CD4-positive, CD25-positive, alpha-beta regulatory T cell (primary cell): ENCODE results near the gene CPXM1. TPM values are rescaled to one million over a fixed set of nuclear protein-coding genes. Genes with fewer than 3 reads are reported as not detected.
"Not testable (repeated sequence)": the region's sequence is repeated elsewhere in the genome, so short reads cannot be mapped to it uniquely, and the experiment has no call there.

ENCODE experiments used
- ATAC-seq, 2 donors: fragments of 150-1000 bp; cut with Tn5 transposase; one replicate each; pipeline ENCODE4 v1.10.0; 2021; ENCODE audit warnings: low read depth in 2 of 2, moderate number of reproducible peaks in 2 of 2, moderate library complexity in 1 of 2
- DNase-seq, 3 donors: peaks; one replicate each; pipeline versions ENCODE4 v3.0.0 to v3.0.0-alpha.2; 2012 to 2022; ENCODE audit warnings: mixed read lengths in 1 of 3
- H3K27ac ChIP-seq: one replicate; pipeline ENCODE4 v1.7.0; 2013; ENCODE audit warnings: mild to moderate bottlenecking, low read length; ENCODE audit not compliant: insufficient read depth, poor library complexity, severe bottlenecking
- H3K27me3 ChIP-seq: one replicate; pipeline ENCODE4 v1.7.0; 2013; ENCODE audit warnings: low read length; ENCODE audit not compliant: control insufficient read depth, insufficient read depth
- H3K36me3 ChIP-seq: one replicate; pipeline ENCODE4 v1.7.0; 2013; ENCODE audit warnings: mild to moderate bottlenecking, low read length, moderate library complexity; ENCODE audit not compliant: control insufficient read depth, insufficient read depth
- H3K4me1 ChIP-seq: 2 replicates; pipeline ENCODE4 v1.7.0; 2013; ENCODE audit warnings: mild to moderate bottlenecking, low read length; ENCODE audit not compliant: insufficient read depth, control insufficient read depth, poor library complexity, severe bottlenecking
- H3K4me3 ChIP-seq: one replicate; pipeline ENCODE4 v1.7.0; 2013; ENCODE audit warnings: low read depth, mild to moderate bottlenecking, low read length, moderate library complexity
- H3K9me3 ChIP-seq, 2 experiments: 1 replicate in 1 of 2; 2 replicates in 1 of 2; pipeline ENCODE4 v1.7.0; 2013; ENCODE audit warnings: low read length in 2 of 2, mild to moderate bottlenecking in 1 of 2, moderate library complexity in 1 of 2; ENCODE audit not compliant: control insufficient read depth in 2 of 2
- H3K27ac Mint-ChIP-seq, 3 donors: one replicate each; pipeline ENCODE4 v1.8.0; 2020 to 2022; ENCODE audit warnings: mild to moderate bottlenecking in 3 of 3, mixed read lengths in 3 of 3, moderate library complexity in 2 of 3
- H3K27me3 Mint-ChIP-seq: one replicate; pipeline ENCODE4 v1.8.0; 2022; ENCODE audit warnings: mild to moderate bottlenecking, mixed read lengths
- H3K36me3 Mint-ChIP-seq: one replicate; pipeline ENCODE4 v1.8.0; 2020; ENCODE audit warnings: mixed read lengths
- H3K4me1 Mint-ChIP-seq, 4 donors: one replicate each; pipeline ENCODE4 v1.8.0; 2020 to 2022; ENCODE audit warnings: mixed read lengths in 4 of 4, mild to moderate bottlenecking in 1 of 4
- H3K4me3 Mint-ChIP-seq, 4 donors: one replicate each; pipeline ENCODE4 v1.8.0; 2020 to 2022; ENCODE audit warnings: mild to moderate bottlenecking in 4 of 4, mixed read lengths in 4 of 4, moderate library complexity in 3 of 4
- H3K9me3 Mint-ChIP-seq, 7 donors: one replicate each; pipeline ENCODE4 v1.8.0; 2020 to 2022; ENCODE audit warnings: mixed read lengths in 7 of 7, mild to moderate bottlenecking in 3 of 7, moderate library complexity in 2 of 7
- polyA plus RNA-seq, 4 donors: library from polyadenylated mRNA; unstranded; fragments of 300-500 nt; fragmentation: Illumina TruSeq; gene quantifications; one replicate each; pipeline ENCODE4 v1.2.3, GENCODE V29; 2021
- total RNA-seq: library from RNA; stranded (reverse); gene quantifications from one replicate; pipeline ENCODE4 v1.2.3, GENCODE V29; 2022

Gene CPXM1
- total and polyA plus RNA-seq, 5 donors from 2014 or later = 0.10 to 1.2 TPM; not detected in 3

- H3K9me3 ChIP-seq, DNase-seq, H3K36me3 Mint-ChIP-seq, H3K27ac ChIP-seq, H3K4me1 Mint-ChIP-seq, H3K27me3 ChIP-seq, H3K4me1 ChIP-seq, H3K27ac Mint-ChIP-seq, H3K36me3 ChIP-seq, H3K9me3 Mint-ChIP-seq, ATAC-seq, H3K4me3 ChIP-seq, H3K4me3 Mint-ChIP-seq: not testable (repeated sequence)
- peaks cover 47% of the 10 kb centered on the region for H3K27me3 Mint-ChIP-seq
Observed at GRCh38 chr20:2770091-2770490, 30.3 kb downstream of the CPXM1 start.

GRCh38 chr20:2768632-2769015, 31.8 kb downstream of the CPXM1 start:
- Histone ChIP-seq H3K4me1 (no peaks in the 10 kb centered on the region), H3K36me3 (no peaks in the 10 kb centered on the region), H3K9me3 (no peaks in the 10 kb centered on the region), H3K4me3 (no peak overlapping the region), H3K27me3 (no peaks in the 10 kb centered on the region), H3K27ac (no peak overlapping the region)
- ATAC-seq (no peak), DNase-seq (no peak)
- Mint-ChIP-seq H3K36me3 (no peaks in the 10 kb centered on the region), H3K27ac (no peak overlapping the region), H3K27me3 (peaks cover 48% of the 10 kb centered on the region), H3K9me3 (peaks cover 0 to 3% (median 0%) of the 10 kb centered on the region in 7 donors), H3K4me3 (no peak overlapping the region), H3K4me1 (no peaks in the 10 kb centered on the region)

DNA sequence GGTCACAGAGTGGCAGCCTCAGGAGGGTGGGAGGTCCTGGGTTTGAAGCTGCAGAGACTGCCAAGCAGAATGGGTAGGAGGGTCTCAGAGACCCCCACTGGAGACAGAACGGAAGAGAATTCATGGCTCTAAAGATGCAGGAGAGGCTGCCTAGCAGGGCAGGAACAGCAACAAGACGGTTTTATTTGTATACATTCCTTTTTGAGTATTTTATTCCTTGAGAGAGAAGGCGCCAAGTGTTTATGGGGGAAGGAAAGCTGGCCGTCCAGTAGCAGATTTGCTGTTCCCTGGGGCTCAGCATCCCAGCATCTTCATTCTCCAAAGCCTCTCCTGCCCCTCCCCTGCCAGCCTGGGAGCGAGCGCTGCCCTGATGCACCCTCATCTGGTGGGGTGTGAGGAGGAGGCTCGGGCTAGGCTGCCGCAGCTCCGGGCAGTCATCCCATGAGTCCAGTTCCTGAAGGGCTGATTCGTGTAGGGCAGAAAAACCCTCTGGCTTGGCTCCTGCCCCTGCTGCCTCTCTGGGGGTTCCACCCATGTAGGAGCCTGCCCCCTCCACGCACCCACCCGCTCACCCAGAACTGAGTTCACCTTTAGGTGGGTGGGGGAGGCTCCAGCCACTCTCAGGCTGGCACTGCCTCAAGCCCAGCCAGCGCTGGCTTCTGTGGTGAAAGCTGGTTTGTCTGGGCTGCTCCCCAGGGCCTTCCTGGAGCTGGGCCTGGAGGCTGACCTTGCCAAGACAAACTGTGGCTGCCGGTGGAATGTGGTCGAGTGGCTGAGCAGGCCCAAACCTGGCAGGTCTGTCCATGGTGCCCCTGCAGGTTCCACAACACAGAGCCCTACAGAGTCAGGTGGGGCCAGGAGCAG, 32.4 kb downstream of the CPXM1 start:
- Mint-ChIP-seq H3K4me1 (no peaks in the 10 kb centered on the region), H3K36me3 (no peaks in the 10 kb centered on the region), H3K27ac (no peak overlapping the region), H3K9me3 (peaks cover 0 to 3% (median 0%) of the 10 kb centered on the region in 7 donors), H3K4me3 (no peak overlapping the region), H3K27me3 (peaks cover 51% of the 10 kb centered on the region)
- Histone ChIP-seq H3K27ac (no peak overlapping the region), H3K4me3 (no peak overlapping the region), H3K9me3 (no peaks in the 10 kb centered on the region), H3K4me1 (no peaks in the 10 kb centered on the region), H3K36me3 (no peaks in the 10 kb centered on the region), H3K27me3 (no peaks in the 10 kb centered on the region)
- no peak for ATAC-seq
- DNase-seq = no peak

DNA sequence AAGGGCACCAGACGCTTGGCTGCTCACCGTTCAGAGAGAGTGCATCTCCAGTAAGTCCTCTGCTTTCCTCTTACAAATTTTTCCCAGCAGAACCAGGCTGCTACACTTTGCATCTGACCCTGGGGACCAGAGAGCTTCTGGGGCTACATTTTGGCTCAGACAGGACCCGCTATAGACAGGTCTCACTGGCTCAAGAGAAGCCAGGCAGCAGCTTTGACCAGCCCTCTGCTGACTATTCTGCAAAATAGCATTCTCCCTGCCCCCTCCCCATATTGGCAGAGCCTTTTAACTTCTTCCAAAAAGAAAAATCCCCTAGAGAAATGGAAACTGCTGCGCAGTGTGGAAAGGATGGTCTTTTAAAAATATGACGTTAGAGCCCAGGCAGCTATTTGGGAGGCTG, 37.2 kb downstream of the CPXM1 start:
- Mint-ChIP-seq H3K27ac (no peak overlapping the region), H3K4me3 (no peak overlapping the region), H3K27me3 (peaks cover 27% of the 10 kb centered on the region), H3K9me3 (no peaks in the 10 kb centered on the region), H3K36me3 (no peaks in the 10 kb centered on the region), H3K4me1 (no peaks in the 10 kb centered on the region)
- DNase-seq = no peak
- Histone ChIP-seq H3K27me3 (no peaks in the 10 kb centered on the region), H3K4me1 (no peaks in the 10 kb centered on the region), H3K27ac (no peak overlapping the region), H3K9me3 (no peaks in the 10 kb centered on the region), H3K4me3 (no peak overlapping the region), H3K36me3 (no peaks in the 10 kb centered on the region)
- no peak for ATAC-seq

DNA sequence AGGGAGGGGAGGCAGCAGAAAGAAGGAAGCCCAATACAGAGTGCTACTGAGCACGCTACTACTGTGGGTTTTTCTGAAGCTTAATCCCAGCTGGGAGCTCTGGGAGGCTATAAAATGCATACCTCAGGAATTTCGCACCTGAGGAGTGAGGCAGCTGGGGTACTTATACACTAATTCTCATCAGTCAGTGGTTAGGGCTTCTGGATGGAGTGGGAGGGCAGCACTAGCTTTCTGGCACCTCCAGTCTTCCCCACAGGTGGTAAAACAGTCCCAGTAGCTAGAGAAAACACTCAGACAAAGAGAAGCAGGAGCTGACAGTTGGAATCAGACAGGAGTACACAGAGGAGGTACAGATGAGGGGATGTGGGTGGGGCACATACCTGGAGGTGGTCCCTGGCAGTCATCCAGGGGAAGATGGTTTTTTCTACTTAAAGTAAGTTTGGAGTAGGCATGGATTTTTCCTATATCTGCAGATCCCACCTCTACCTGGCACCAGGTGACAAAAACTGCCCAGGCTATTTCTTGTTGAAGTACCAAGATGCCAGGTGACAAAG, 37.8 kb downstream of the CPXM1 start:
- H3K9me3 ChIP-seq = no peaks in the 10 kb centered on the region

DNA sequence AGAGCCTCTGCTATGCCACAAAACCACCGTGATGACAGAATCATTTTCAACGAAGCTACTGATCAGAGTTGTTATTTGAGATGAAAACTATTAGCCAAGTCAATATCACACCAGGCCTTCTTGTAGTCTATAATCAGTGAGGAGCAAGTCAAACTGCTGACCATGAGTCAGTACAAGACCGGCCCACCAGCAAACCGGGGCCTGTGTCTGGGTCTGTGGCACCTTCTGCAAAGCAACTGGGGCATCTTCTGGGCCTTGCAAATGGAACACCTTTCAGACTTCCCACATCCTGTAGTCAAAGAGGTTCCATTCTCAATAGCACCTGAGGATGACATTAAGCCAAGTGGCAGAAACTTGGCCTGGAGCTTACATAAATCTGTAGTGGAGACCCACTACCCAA, 38.5 kb downstream of the CPXM1 start:
- H3K4me1 Mint-ChIP-seq = no peaks in the 10 kb centered on the region
- no peaks in the 10 kb centered on the region for H3K9me3 ChIP-seq
- H3K36me3 ChIP-seq = no peaks in the 10 kb centered on the region
- no peak overlapping the region for H3K4me3 ChIP-seq
- DNase-seq (no peak), ATAC-seq (no peak)
- peaks cover 24% of the 10 kb centered on the region for H3K27me3 Mint-ChIP-seq
- no peaks in the 10 kb centered on the region for H3K4me1 ChIP-seq
- H3K4me3 Mint-ChIP-seq = no peak overlapping the region
- no peaks in the 10 kb centered on the region for H3K9me3 Mint-ChIP-seq
- H3K27ac ChIP-seq = no peak overlapping the region
- H3K27ac Mint-ChIP-seq = no peak overlapping the region
- no peaks in the 10 kb centered on the region for H3K27me3 ChIP-seq
- H3K36me3 Mint-ChIP-seq = no peaks in the 10 kb centered on the region

More for the DNA sequence above, 37.8 kb downstream of the CPXM1 start:
- H3K4me3 ChIP-seq = no peak overlapping the region
- Mint-ChIP-seq H3K4me1 (no peaks in the 10 kb centered on the region), H3K4me3 (no peak overlapping the region), H3K9me3 (no peaks in the 10 kb centered on the region), H3K36me3 (no peaks in the 10 kb centered on the region), H3K27ac (no peak overlapping the region), H3K27me3 (peaks cover 26% of the 10 kb centered on the region)
- no peaks in the 10 kb centered on the region for H3K4me1 ChIP-seq
- ATAC-seq = no peak
- H3K27ac ChIP-seq = no peak overlapping the region
- H3K36me3 ChIP-seq = no peaks in the 10 kb centered on the region
- H3K27me3 ChIP-seq = no peaks in the 10 kb centered on the region
- DNase-seq = no peak

- Histone ChIP-seq H3K36me3 (no peaks in the 10 kb centered on the region), H3K27me3 (no peaks in the 10 kb centered on the region), H3K4me3 (no peak overlapping the region), H3K9me3 (no peaks in the 10 kb centered on the region), H3K4me1 (no peaks in the 10 kb centered on the region), H3K27ac (no peak overlapping the region)
- Mint-ChIP-seq H3K4me3 (no peak overlapping the region), H3K27me3 (peaks cover 25% of the 10 kb centered on the region), H3K4me1 (peaks cover 0 to 4% (median 1%) of the 10 kb centered on the region in 4 donors), H3K9me3 (no peaks in the 10 kb centered on the region), H3K36me3 (no peaks in the 10 kb centered on the region), H3K27ac (no peak overlapping the region)
- DNase-seq (no peak), ATAC-seq (no peak)
Observed at GRCh38 chr20:2760952-2761305, 39.5 kb downstream of the CPXM1 start.
